GM21717 (cell line): ENCODE data around the gene MAMSTR.
"Not testable (repeated sequence)": the region's sequence is repeated elsewhere in the genome, so short reads cannot be mapped to it uniquely, and the experiment has no call there.

Experiments
- ATAC-seq: cut with Tn5 transposase; IDR thresholded peaks from one replicate; pipeline ENCODE4 v1.9.1; 2021; ENCODE audit warnings: mild to moderate bottlenecking, moderate library complexity; ENCODE audit not compliant: unreplicated experiment

The MAMSTR gene

DNA sequence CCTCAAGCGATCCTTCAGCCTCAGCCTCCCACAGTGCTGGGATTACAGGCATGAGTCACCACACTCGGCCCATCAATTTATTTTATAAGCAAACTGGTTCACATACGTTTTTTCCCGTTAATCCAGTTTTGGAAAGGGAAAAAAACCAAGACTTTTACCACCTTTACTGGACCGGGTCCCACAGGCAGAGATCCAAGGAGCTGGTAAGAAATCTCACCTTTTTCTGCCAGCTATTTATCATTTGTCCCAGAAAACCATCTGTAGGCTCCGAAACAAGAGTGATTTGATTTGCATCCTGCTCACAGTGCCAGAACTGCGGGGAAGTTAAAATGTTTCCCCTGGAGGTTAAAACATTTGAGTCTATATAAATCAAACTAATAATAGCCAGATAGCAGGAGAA, 30.1 kb downstream of the MAMSTR start:
- no peak for ATAC-seq

DNA sequence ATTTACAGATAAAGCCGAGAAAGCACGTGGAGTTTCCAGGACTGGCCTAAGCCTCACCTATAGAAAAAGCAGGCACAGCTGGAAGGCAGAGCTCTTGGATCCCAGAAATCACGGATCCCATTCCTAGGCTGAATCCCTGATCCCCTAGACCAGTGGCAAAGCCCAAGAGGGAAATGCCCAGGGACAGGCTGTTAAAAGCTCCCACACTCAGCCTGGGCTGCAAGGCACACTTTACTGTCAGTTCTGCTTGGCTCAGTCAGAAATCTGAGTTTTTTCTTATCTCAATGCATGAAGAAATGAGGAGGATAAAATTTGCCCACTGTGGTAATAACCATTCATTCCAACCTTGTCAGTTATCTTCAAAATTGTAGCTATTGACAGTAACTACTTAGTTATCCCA, 31.7 kb downstream of the MAMSTR start:
- ATAC-seq: no peak

DNA sequence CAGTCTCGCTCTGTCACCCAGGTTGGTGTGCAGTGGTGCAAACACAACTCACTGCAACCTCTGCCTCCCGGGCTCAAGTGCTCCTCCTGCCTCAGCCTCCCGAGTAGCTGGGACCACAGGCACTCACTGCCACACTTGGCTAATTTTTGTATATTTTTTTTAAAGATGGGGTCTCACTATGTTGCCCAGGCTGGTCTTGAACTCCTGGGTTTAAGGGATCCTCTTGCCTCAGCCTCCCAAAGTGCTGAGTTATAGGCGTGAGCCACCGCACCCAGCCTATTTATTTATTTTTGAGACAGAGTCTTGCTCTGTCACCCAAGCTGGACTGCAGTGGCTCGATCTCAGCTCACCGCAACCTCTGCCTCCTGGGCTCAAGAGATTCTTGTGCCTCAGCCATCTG, 32.9 kb downstream of the MAMSTR start:
- not testable (repeated sequence) for ATAC-seq

DNA sequence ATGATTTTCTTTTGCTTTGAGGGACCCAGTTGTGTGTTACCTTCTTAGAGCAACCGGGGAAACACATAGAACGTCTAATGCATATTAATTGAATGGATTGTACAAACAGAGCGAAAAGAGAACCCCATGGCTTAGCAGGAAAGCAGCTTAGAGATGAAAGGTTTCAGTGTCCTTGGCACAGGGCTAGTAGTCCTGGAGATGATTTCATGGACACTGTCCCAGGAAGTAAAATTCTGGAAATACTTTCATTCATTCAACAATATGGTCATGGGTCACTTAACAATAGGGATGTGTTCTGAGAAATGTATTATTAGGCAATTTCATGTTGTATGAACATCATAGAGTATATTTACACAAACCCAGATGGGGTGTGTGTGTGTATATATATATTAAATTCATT, 33.4 kb downstream of the MAMSTR start:
- ATAC-seq: no peak

DNA sequence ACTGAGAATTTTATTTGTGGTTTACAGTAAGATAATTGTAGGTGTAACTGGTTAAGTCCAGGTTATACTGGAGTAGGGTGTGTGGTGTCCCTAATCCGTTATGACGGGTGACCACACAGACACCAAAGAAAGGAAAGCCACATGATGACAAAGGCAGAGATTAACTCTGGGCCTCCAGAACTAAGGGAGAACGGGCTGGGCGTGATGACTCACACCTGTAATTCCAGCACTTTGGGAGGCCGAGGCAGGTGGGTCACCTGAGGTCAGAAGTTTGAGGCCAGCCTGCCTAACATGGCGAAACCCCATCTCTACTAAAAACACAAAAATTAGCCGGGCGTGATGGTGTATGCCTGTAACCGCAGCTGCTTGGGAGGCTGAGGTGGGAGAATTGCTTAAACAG, 33.9 kb downstream of the MAMSTR start:
- ATAC-seq: no peak

DNA sequence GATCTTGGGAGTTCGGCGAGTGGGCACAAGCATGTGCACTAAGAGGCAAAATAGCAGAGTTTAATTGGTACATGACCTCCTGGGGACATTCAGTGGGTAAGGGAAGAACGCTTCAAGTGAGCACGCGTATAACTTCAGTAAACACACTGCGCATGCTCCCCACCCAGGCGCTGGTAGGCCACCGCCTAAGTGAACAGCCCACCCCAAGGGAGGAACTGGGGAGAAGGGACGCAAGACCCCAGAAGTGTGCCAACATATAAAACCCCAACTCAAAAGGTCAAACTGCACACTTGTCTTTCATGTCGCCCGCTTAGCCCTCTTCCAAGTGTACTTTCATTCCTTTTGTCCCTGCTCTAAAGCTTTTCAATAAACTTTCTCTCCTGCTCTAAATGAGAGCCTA, 36.2 kb downstream of the MAMSTR start:
- ATAC-seq: no peak

DNA sequence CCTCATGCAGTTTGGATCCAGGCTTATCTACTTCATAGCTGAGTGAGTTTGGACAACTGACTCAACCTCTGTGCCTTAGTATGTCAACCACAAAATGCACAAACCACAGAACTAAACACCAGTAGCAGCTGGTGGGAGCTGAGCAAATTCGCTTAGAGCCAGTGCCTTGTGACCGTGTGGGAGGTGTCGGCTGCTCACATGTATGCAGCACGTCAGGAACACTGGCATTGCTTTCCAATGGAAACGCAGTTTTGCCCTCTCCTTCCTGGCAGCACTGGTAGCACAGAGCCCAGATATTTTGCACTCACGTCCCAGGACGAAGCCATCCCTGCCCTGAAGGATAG, 38.4 kb downstream of the MAMSTR start:
- ATAC-seq: no peak

DNA sequence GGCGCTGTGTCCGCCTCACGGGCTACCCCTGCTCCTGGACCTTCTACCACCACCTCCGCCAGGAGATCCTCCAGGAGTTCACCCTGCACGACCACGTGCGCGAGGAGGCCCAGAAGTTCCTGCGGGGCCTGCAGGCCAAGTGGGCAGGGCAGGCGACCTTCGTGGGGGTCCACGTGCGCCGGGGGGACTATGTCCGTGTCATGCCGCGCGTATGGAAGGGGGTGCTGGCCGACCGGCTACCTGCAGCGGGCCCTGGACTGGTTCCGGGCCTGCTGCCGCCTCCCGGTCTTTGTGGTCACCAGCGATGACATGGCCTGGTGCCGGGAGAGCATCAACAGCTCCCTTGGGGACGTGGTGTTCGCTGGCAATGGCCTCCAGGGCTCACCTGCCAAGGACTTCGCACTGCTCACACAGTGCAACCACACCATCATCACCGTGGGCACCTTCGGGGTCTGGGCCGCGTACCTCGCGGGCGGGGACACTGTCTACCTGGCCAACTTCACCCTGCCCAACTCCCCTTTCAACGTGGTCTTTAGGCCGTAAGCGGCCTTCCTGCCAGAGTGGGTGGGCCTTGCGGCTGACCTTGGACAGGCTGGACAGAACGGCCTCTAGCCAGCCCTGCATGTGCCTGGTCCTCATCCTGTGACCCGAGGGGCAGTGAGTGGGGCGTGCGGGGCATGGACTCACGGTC, 38.9 kb downstream of the MAMSTR start:
- ATAC-seq: no peak

DNA sequence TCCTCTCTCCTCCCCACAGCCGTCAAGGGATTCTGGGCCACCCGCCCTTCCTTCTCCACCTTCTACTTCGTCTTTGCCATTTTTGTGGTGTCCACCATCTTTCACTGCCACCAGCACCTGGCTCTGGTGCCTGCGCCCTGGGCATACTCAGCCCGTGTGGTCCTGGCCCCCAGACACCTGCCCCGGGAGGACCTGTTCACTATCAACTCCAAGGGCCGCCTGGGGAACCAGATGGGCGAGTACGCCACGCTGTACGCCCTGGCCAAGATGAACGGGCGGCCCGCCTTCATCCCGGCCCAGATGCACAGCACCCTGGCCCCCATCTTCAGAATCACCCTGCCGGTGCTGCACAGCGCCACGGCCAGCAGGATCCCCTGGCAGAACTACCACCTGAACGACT, 39.5 kb downstream of the MAMSTR start:
- not testable (repeated sequence) for ATAC-seq

DNA sequence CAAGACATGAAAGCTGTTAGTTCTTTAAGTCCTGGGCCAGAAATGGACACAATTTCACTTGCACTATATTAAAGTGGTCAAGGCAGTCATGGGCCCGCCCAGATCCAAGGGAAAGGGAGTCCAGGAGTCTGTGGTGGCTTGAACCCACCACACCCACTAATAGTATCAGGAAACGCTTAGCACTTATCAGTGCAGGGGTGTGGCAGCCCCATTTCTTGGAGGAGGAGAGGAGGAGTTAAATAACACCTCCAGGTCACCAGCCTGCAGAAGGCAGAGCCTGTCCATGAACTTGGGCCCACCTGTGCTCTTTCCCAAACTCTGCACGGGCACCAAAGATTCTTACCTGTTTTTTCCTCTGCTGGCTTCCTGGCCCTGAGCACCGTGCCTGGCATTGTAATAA, 41.3 kb downstream of the MAMSTR start:
- no peak for ATAC-seq

DNA sequence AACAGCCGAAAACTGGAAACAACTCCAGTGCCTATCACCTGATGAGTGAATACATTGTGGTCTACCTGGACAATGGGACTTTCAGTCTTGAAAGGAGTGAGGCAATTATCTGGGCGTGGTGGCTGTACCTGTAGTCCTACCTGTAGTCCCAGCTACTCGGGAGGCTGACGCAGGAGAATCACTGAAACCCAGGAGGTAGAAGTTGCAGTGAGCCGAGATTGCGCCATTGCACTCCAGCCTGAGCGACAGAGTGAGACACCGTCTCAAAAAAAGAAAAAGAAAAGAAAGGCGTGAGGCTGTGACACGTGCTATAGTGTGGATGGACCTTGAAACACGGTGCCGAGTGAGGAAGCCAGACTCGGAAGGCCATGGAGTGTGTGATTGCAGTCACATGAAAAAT, 42.6 kb downstream of the MAMSTR start:
- ATAC-seq: no peak

DNA sequence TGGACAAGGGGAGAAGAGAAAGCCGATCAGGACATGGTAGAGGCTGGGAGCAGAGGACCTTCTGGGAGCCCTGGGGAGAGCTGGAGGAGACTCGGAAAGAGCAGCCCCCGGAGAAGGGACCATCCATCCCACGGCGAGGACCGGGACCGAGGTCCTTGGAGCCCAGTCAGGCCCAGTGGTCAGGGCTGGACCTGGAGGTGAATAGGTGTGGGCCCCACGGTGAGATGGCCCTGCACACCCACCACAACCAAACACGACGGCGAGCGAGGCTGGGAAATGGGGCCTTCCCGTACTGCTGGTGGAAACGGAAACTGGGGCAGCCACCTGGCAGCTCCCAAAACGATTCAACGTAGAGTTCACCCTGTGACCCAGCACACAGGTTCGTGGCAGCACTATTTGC, 43.0 kb downstream of the MAMSTR start:
- ATAC-seq: no peak

DNA sequence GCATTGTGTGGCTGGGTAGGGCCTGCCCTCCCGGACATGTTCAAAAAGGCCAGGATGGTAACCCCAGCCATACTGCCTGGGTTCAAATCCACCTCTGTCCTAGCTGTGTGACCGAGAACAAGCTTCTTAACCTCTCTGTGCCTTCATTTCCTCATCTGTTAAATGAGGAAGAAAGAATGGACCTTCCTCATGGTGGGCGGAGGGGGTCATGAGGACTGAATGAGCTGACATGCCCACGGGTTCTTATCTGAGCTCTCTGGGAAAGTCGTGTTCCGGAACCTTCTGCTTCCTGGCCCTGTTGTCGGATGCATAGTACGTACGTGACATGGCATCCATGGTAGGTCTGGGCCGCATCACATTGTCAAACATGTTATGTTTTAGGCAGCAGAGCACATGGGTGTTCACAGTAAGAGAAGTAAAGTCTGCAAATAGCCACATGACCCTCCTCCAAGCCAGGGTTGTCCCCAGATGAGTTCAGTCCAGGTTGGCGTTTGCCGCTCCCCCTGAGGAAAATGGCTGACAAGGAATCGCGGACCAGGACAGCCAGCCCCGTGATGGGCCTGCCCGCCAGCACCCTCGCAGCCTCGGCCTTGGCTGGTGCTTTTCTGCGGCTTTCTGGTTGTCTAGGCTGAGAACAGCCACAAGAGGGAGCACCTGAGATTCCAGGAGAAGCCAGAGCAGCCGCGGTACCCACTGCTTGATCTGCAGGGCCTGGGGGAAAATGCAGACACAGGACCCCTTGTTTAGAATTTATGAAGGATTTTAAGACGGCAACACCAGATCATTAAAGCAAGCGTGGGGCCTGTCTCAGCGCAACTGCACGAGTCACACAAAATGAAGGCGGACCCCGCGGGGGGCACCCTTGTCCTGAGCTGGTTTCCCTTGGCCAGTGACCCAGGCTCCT, 44.4 kb downstream of the MAMSTR start:
- ATAC-seq: no peak

DNA sequence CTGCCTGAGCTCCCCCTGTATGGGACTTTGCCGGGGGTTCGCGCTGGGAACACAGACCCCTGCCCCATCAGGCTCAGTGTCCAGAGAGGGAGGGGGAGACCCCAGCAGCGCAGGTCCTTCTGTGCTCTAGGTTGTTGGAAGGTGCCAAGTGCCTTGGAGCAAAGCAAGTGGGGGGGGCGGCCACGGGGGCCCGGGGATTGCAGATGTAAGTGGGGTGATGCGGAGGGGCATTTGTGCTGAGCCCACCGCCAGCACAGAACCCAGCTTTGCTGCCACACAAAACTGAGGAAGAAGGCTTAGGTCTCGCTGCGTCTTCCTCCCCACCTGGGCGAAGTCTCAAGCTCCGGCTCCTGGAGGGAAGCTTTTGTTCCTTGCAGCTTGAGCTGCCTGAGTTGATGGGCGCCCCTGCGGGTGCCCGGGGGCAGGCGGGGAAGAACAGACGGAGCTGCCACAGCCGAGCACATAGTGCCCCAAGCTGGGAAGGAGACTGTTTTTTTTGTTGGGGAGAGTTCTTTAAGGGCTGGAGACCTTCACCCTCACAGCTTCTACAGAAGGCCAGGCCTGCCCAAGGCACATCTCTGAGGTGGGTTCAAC, 45.2 kb downstream of the MAMSTR start:
- ATAC-seq: no peak

DNA sequence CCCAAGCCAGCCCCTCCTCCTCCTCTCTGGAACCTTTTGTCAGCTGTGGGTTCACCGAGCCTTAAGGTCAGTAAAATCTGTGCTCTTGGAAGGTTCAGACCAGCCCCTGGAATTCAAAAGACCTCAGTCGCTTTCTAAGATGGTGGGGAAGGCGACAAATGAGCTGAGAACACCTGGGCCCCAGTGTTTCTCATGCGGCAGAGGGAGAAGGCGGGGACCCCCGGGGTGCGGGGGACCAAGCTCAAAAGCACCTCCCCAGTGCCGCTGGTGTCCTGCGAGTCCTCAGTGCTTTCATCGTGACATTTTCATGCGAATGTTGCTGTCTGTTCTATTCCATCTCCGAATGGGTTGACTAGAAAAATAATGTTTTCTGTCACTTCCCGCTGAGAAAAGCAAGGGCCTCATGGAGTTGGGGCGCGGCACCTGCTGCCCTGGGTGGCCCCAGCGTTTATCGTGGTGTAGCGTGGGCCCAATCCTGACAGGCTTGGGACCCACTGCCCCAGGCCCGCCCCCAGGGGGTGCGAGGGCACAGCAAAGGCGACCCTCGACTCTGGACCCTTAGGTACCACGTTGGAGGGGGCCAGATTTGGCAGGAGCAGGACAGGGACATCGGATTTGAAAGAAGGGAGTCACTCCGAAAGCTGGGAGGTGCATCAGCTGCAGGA, 46.0 kb downstream of the MAMSTR start:
- no peak for ATAC-seq

DNA sequence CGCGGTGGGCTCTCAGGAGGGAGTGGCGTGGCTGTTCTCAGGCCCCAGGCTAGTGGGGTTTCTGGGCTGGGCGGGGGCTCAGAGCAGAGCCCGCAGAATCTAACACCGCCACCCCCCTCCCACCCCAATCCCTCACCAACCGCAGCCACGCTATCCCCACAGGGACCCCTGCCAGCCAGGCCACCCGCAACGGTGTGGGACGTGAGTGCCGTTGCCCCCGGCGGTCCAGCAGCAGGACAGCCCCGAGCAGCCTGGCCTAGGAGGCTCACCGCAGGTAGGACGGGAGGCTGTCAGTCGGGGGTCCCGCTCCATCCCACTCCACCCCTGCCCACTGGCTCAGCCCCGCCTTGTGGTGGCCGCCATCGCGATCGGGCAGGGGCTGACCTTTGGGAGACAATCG, 46.5 kb downstream of the MAMSTR start, which contains the start of gene NTN5:
Gene NTN5, minus strand, starts transcription at position 24 of the 400 bp plus-strand sequence. CDS start 2,031 bp downstream, outside the sequence.
- ATAC-seq: no peak

DNA sequence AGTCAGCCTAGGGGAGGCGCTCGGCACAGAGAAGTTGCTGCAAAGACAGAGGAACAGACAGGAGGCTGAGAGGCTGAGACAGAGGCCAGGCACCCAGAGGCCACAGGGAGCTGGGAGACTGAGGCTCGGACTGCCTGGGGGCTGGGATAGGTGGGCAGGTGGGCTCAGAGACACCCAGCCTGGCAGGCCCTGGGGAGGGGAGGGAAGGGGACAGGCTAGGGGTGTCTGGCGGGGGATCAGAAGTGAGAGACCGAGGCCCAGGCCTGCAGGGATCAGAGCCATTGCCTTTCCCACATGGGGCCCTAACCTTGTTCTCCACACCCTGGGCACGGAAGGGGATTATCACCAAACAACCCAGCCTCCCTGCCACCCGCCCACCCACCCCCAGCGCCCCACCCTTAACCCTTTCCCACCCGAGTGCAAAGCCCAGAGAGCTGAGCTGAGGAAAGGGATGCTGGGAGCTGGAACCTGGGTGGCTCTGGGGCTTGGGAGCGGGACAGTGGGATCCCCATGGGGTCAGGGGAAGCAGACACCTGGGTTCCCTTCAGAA, 48.0 kb downstream of the MAMSTR start:
- no peak for ATAC-seq

DNA sequence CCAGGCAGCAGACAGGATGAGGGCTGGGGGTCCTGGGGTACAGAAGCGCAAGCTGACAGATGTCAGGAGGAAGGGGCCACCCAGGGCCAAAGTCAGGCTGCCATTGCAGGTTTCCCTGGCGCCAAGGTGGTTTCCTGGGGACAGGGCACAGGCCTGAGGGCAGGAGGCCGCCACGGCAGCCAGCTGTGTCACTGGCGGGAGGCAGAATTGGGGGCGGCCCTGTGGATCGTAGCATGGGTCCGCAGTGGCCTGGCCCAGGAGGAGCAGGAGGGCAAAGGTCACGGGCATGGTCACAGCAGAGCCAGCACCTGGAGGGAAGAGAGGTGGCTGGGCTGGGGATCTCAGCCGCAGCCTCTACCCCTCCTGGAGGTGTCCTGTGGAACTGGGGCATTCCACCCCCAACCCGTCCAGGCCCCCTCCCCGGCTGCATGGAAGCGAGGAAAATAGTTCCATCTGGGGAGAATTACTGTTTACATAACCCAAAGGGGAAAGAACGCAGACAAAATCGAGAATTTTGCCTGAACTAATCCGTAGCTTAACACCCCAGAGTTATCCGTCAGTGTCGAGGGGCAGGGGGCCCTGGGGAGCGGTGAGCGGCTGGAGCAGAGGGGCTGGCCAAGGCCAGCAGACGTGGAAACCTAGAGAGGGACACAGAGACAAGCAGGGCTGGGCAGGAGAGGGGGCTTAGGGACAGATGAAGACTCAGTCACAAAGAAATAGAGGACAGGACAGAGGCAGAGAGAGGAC, 48.7 kb downstream of the MAMSTR start:
- ATAC-seq: no peak

DNA sequence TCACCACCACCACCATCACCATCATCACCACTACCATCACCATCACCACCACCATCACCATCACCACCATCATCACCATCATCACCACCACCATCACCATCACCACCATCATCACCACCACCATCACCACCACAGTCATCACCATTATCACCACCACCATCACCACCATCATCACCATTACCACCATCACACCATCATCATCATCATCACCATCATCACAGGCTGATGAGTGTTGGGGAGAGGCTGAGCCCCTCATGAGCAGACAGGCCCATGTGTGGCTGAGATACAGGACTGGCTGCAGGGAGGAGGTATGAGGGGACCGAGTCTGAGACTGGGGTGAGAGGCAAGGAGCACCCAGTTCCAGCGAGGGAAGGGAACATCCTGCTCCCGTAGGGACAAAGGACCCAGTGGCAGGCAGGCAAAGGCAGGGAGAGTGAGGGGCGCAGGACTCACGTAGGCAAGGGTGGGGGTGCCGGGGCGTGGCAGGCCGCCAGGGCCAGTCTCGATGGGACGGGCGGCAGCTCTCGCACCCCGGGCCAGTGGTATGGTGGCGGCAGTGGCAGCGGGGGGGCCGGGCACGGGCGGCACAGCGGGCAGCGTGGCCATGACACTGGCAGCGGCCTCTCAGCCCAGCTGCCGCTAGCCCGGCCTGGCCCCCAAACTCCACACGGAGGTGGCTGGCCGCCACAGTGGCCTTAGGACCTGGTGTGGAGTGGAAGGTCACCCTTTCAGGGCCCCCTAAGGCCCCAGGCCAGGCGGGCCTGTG, 49.4 kb downstream of the MAMSTR start:
- no peak for ATAC-seq

DNA sequence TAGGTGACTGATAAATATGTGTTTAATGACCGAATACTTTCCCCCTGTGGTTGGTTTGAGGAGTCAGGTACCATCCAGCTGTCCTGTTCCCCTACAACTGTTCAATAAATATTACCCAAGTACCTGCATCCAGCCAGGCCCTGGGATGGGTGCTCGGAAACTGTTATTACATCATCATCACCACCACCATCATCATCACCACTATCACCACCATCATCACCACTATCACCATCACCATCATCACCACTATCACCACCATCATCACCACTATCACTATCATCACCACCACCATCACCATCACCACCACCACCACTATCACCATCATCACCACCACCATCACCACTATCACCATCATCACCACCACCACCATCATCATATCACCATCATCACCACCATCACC, 50.8 kb downstream of the MAMSTR start:
- no peak for ATAC-seq
